Naive thymus-derived CD4-positive, alpha-beta T cell (primary cell): ENCODE data around the gene TET2. TPM values are rescaled to one million over a fixed set of nuclear protein-coding genes. Genes with fewer than 3 reads are reported as not detected.

Source experiments
- ATAC-seq: fragments of 150-1000 bp; cut with Tn5 transposase; 2 replicates; pipeline ENCODE4 v1.10.0; 2021; ENCODE audit warnings: mild to moderate bottlenecking, moderate library complexity
- CTCF ChIA-PET: fragments of 350-600 bp; sonication (Branson Sonifier 250); formaldehyde crosslinking; loops from one replicate; lab custom pipeline; 2021; ENCODE audit warnings: antibody characterized with exemption; lab: Charles Lee
- POLR2A ChIA-PET: fragments of 350-600 bp; sonication (Branson Sonifier 250); formaldehyde crosslinking; loops from one replicate; lab custom pipeline; 2021; ENCODE audit warnings: antibody characterized with exemption, inconsistent platforms; lab: Charles Lee
- DNase-seq, 9 donors: peaks; one replicate each; pipeline versions ENCODE4 v3.0.0 to v3.0.0-alpha.2; 2020 to 2022; ENCODE audit warnings: mixed read lengths in 1 of 9
- H3K27ac ChIP-seq: one replicate; pipeline ENCODE4 v1.7.0; 2013; ENCODE audit warnings: mild to moderate bottlenecking, low read depth, low read length, moderate library complexity
- H3K27me3 ChIP-seq, 2 donors: one replicate each; pipeline ENCODE4 v1.7.0; 2013; ENCODE audit warnings: low read length in 2 of 2, mild to moderate bottlenecking in 2 of 2, moderate library complexity in 2 of 2; ENCODE audit not compliant: control insufficient read depth in 2 of 2, insufficient read depth in 2 of 2
- H3K36me3 ChIP-seq, 3 experiments: 1 replicate in 2 of 3; 2 replicates in 1 of 3; pipeline ENCODE4 v1.7.0; 2013; ENCODE audit warnings: low read length in 3 of 3, mild to moderate bottlenecking in 3 of 3, moderate library complexity in 1 of 3; ENCODE audit not compliant: insufficient read depth in 3 of 3, control insufficient read depth in 2 of 3
- H3K4me1 ChIP-seq, 2 donors: one replicate each; pipeline ENCODE4 v1.7.0; 2013; ENCODE audit warnings: low read length in 2 of 2, mild to moderate bottlenecking in 2 of 2, moderate library complexity in 1 of 2; ENCODE audit not compliant: control insufficient read depth in 2 of 2, insufficient read depth in 2 of 2
- H3K4me3 ChIP-seq: 2 replicates; pipeline ENCODE4 v1.7.0; 2013; ENCODE audit warnings: mild to moderate bottlenecking, low read length
- H3K9me3 ChIP-seq, 3 experiments: 1 replicate in 2 of 3; 2 replicates in 1 of 3; pipeline ENCODE4 v1.7.0; 2013; ENCODE audit warnings: low read length in 3 of 3; ENCODE audit not compliant: control insufficient read depth in 2 of 3
- H3K27ac Mint-ChIP-seq, 9 donors: one replicate each; pipeline ENCODE4 v1.8.0; 2020 to 2022; ENCODE audit warnings: mixed read lengths in 9 of 9, mild to moderate bottlenecking in 8 of 9, moderate library complexity in 5 of 9, inconsistent platforms in 2 of 9
- H3K27me3 Mint-ChIP-seq, 5 donors: one replicate each; pipeline ENCODE4 v1.8.0; 2021 to 2022; ENCODE audit warnings: mixed read lengths in 5 of 5, mild to moderate bottlenecking in 1 of 5
- H3K36me3 Mint-ChIP-seq, 5 donors: one replicate each; pipeline ENCODE4 v1.8.0; 2020 to 2022; ENCODE audit warnings: mixed read lengths in 5 of 5, mild to moderate bottlenecking in 3 of 5, inconsistent platforms in 1 of 5
- H3K4me1 Mint-ChIP-seq, 7 donors: one replicate each; pipeline ENCODE4 v1.8.0; 2020 to 2022; ENCODE audit warnings: mixed read lengths in 7 of 7, mild to moderate bottlenecking in 3 of 7, inconsistent platforms in 1 of 7
- H3K4me3 Mint-ChIP-seq, 10 donors: one replicate each; pipeline ENCODE4 v1.8.0; 2020 to 2022; ENCODE audit warnings: mild to moderate bottlenecking in 10 of 10, mixed read lengths in 10 of 10, moderate library complexity in 6 of 10, inconsistent platforms in 2 of 10
- H3K9me3 Mint-ChIP-seq, 11 donors: one replicate each; pipeline ENCODE4 v1.8.0; 2020 to 2022; ENCODE audit warnings: mixed read lengths in 11 of 11, mild to moderate bottlenecking in 4 of 11, inconsistent platforms in 1 of 11, moderate library complexity in 1 of 11
- intact Hi-C, 2 donors: fragments of 100-400 bp; cut with micrococcal nuclease; formaldehyde crosslinking; loops; one replicate each; pipeline ENCODE4 v1.15.1; 2023
- polyA plus RNA-seq, 2 donors: library from polyadenylated mRNA; unstranded; fragments of 300-500 nt; fragmentation: Illumina TruSeq; gene quantifications; one replicate each; pipeline ENCODE4 v1.2.3, GENCODE V29; 2021
- total RNA-seq, 6 experiments: library from RNA in 5 of 6; stranded (reverse) in 5 of 6; gene quantifications; 1 replicate in 5 of 6; 2 replicates in 1 of 6; pipeline ENCODE4 v1.2.3 and lab custom pipeline; 2021 to 2026

The TET2 gene
- total and polyA plus RNA-seq, 7 experiments from 2014 or later, result 12.8 to 78.4 (median 19.0) TPM

- H3K4me1 Mint-ChIP-seq, result peaks cover 31 to 41% (median 34%) of the 10 kb centered on the region in 7 donors
- CTCF ChIA-PET, result interaction anchor here (1.9 kb wide), 1 partner anchor 327 kb away, joined by 12 read pairs; the partner anchor contains the start of gene PPA2
- peaks cover 0 to 5% (median 0%) of the 10 kb centered on the region in 5 donors for H3K36me3 Mint-ChIP-seq
- H3K4me3 Mint-ChIP-seq, result peak overlapping the region; percentile 95 to 100 (median 100)
- Histone ChIP-seq H3K27me3 (no peaks in the 10 kb centered on the region), H3K4me1 (peaks cover 0 to 6% of the 10 kb centered on the region in 2 donors), H3K36me3 (peaks cover 0 to 9% (median 0%) of the 10 kb centered on the region in 3 experiments), H3K27ac (peak overlapping the region; percentile 80), H3K4me3 (peak overlapping the region; percentile 97), H3K9me3 (no peaks in the 10 kb centered on the region)
- intact Hi-C loops, result loop anchor here (1.0 to 5.0 kb wide), 8 partner anchors 8 to 216 kb away; no protein-coding TSS in a partner anchor
- no peak for DNase-seq
- H3K27me3 Mint-ChIP-seq, result peaks cover 0 to 3% (median 0%) of the 10 kb centered on the region in 5 donors
- no peaks in the 10 kb centered on the region for H3K9me3 Mint-ChIP-seq
- ATAC-seq, result peak; percentile 8
- peak overlapping the region; percentile 92 to 100 (median 98) for H3K27ac Mint-ChIP-seq
- POLR2A ChIA-PET, result interaction anchor here (0.9 to 1.6 kb wide), 3 partner anchors 16 to 327 kb away, joined by 3 to 11 read pairs (median 3); partner anchors contain the start of gene PPA2
These were observed 408 bp downstream of the TET2 start for GRCh38 chr4:105147016-105147552.

GRCh38 chr4:105147553-105148161 is 981 bp downstream of the TET2 start:
- no peaks in the 10 kb centered on the region for H3K9me3 Mint-ChIP-seq
- Histone ChIP-seq H3K9me3 (no peaks in the 10 kb centered on the region), H3K27me3 (no peaks in the 10 kb centered on the region), H3K36me3 (peaks cover 0 to 9% (median 0%) of the 10 kb centered on the region in 3 experiments), H3K27ac (peak overlapping the region; percentile 80), H3K4me1 (peaks cover 0 to 6% of the 10 kb centered on the region in 2 donors), H3K4me3 (peak overlapping the region; percentile 97)
- H3K4me1 Mint-ChIP-seq, result peaks cover 31 to 41% (median 34%) of the 10 kb centered on the region in 7 donors
- H3K27me3 Mint-ChIP-seq, result peaks cover 0 to 3% (median 0%) of the 10 kb centered on the region in 5 donors
- ChIA-PET POLR2A (interaction anchor here (0.9 to 1.6 kb wide), 3 partner anchors 15 to 326 kb away, joined by 3 to 11 read pairs (median 3); partner anchors contain the start of gene PPA2), CTCF (interaction anchor here (1.9 kb wide), 1 partner anchor 326 kb away, joined by 12 read pairs; the partner anchor contains the start of gene PPA2)
- peak overlapping the region; percentile 95 to 100 (median 100) for H3K4me3 Mint-ChIP-seq
- intact Hi-C loops, result loop anchor here (1.0 to 5.0 kb wide), 8 partner anchors 8 to 217 kb away; no protein-coding TSS in a partner anchor
- H3K36me3 Mint-ChIP-seq, result peaks cover 0 to 5% (median 0%) of the 10 kb centered on the region in 5 donors
- H3K27ac Mint-ChIP-seq, result peak overlapping the region; percentile 92 to 100 (median 98)
- peak in 7 of 9 donors; percentile 16 to 39 (median 21) for DNase-seq
- no peak for ATAC-seq

- ChIA-PET POLR2A (no interaction called here), CTCF (no interaction called here)
- H3K27ac Mint-ChIP-seq, result peak overlapping the region in 4 of 9 donors; percentile 92 to 98 (median 98)
- peaks cover 31 to 48% (median 39%) of the 10 kb centered on the region in 7 donors for H3K4me1 Mint-ChIP-seq
- DNase-seq (no peak), ATAC-seq (no peak)
- peaks cover 0 to 9% (median 0%) of the 10 kb centered on the region in 3 experiments for H3K36me3 ChIP-seq
- peaks cover 0 to 5% (median 3%) of the 10 kb centered on the region in 5 donors for H3K36me3 Mint-ChIP-seq
- no peaks in the 10 kb centered on the region for H3K9me3 ChIP-seq
- peaks cover 0 to 3% (median 0%) of the 10 kb centered on the region in 5 donors for H3K27me3 Mint-ChIP-seq
- no peak overlapping the region for H3K27ac ChIP-seq
- no peaks in the 10 kb centered on the region for H3K27me3 ChIP-seq
- H3K4me3 Mint-ChIP-seq, result peak overlapping the region in 9 of 10 donors; percentile 95 to 100 (median 100)
- peaks cover 0 to 6% of the 10 kb centered on the region in 2 donors for H3K4me1 ChIP-seq
- no peaks in the 10 kb centered on the region for H3K9me3 Mint-ChIP-seq
- H3K4me3 ChIP-seq, result peak overlapping the region; percentile 97
- intact Hi-C loops, result loop anchor here (5.0 kb wide), 2 partner anchors 44 to 99 kb away; no protein-coding TSS in a partner anchor
These were observed 1.7 kb downstream of the TET2 start for GRCh38 chr4:105148356-105148755.

- H3K36me3 Mint-ChIP-seq, result peaks cover 0 to 5% (median 3%) of the 10 kb centered on the region in 5 donors
- H3K9me3 Mint-ChIP-seq, result no peaks in the 10 kb centered on the region
- H3K27ac ChIP-seq, result no peak overlapping the region
- CTCF ChIA-PET, result no interaction called here
- H3K36me3 ChIP-seq, result peaks cover 0 to 9% (median 0%) of the 10 kb centered on the region in 3 experiments
- no peak overlapping the region for H3K4me3 ChIP-seq
- peak overlapping the region in 2 of 9 donors; percentile 12 to 49 for H3K27ac Mint-ChIP-seq
- peaks cover 0 to 3% (median 0%) of the 10 kb centered on the region in 5 donors for H3K27me3 Mint-ChIP-seq
- intact Hi-C loops, result loop anchor here (5.0 kb wide), 2 partner anchors 44 to 99 kb away; no protein-coding TSS in a partner anchor
- no peaks in the 10 kb centered on the region for H3K27me3 ChIP-seq
- DNase-seq, result no peak
- H3K9me3 ChIP-seq, result no peaks in the 10 kb centered on the region
- H3K4me1 Mint-ChIP-seq, result peaks cover 31 to 52% (median 41%) of the 10 kb centered on the region in 7 donors
- ATAC-seq, result no peak
- POLR2A ChIA-PET, result no interaction called here
- peak overlapping the region in 8 of 10 donors; percentile 26 to 100 (median 76) for H3K4me3 Mint-ChIP-seq
- peaks cover 0 to 6% of the 10 kb centered on the region in 2 donors for H3K4me1 ChIP-seq
These were observed 2.1 kb downstream of the TET2 start for GRCh38 chr4:105148776-105149175.

GRCh38 chr4:105149771-105150170 is 3.1 kb downstream of the TET2 start:
- intact Hi-C loops, result loop anchor here (5.0 kb wide), 2 partner anchors 43 to 98 kb away; no protein-coding TSS in a partner anchor
- H3K9me3 ChIP-seq, result no peaks in the 10 kb centered on the region
- Mint-ChIP-seq H3K4me1 (peaks cover 31 to 62% (median 51%) of the 10 kb centered on the region in 7 donors), H3K27me3 (peaks cover 0 to 3% (median 0%) of the 10 kb centered on the region in 5 donors), H3K27ac (peak overlapping the region in 1 of 9 donors; percentile 4), H3K9me3 (no peaks in the 10 kb centered on the region), H3K36me3 (peaks cover 0 to 5% (median 3%) of the 10 kb centered on the region in 5 donors), H3K4me3 (peak overlapping the region in 5 of 10 donors; percentile 7 to 100 (median 26))
- ChIA-PET POLR2A (no interaction called here), CTCF (no interaction called here)
- ATAC-seq, result no peak
- DNase-seq, result no peak
- H3K4me1 ChIP-seq, result peaks cover 0 to 6% of the 10 kb centered on the region in 2 donors
- no peak overlapping the region for H3K4me3 ChIP-seq
- peaks cover 0 to 9% (median 0%) of the 10 kb centered on the region in 3 experiments for H3K36me3 ChIP-seq
- H3K27ac ChIP-seq, result no peak overlapping the region
- H3K27me3 ChIP-seq, result no peaks in the 10 kb centered on the region

- no peaks in the 10 kb centered on the region for H3K27me3 ChIP-seq
- intact Hi-C loops, result no loop called here
- H3K4me3 Mint-ChIP-seq, result no peak overlapping the region
- H3K4me1 Mint-ChIP-seq, result peaks cover 32 to 66% (median 55%) of the 10 kb centered on the region in 7 donors
- H3K27me3 Mint-ChIP-seq, result peaks cover 0 to 3% (median 0%) of the 10 kb centered on the region in 5 donors
- peaks cover 0 to 10% (median 5%) of the 10 kb centered on the region in 5 donors for H3K36me3 Mint-ChIP-seq
- no peaks in the 10 kb centered on the region for H3K9me3 ChIP-seq
- H3K4me3 ChIP-seq, result no peak overlapping the region
- H3K27ac Mint-ChIP-seq, result peak overlapping the region in 2 of 9 donors; percentile 3 to 23
- ChIA-PET POLR2A (no interaction called here), CTCF (no interaction called here)
- H3K4me1 ChIP-seq, result peaks cover 0 to 6% of the 10 kb centered on the region in 2 donors
- DNase-seq, result no peak
- H3K36me3 ChIP-seq, result peaks cover 0 to 9% (median 0%) of the 10 kb centered on the region in 3 experiments
- no peak overlapping the region for H3K27ac ChIP-seq
- H3K9me3 Mint-ChIP-seq, result no peaks in the 10 kb centered on the region
- no peak for ATAC-seq
These were observed 3.8 kb downstream of the TET2 start for GRCh38 chr4:105150503-105150902.
